ENCODE results near the gene GALNS.
A peak's percentile ranks its signal among the peaks of the same experiment; 100 is the strongest.

Gene GALNS

GRCh38 chr16:88855736-88856121, 1.0 kb downstream of the GALNS start:
- TF ChIP-seq CTCF (IDR thresholded peaks at IDR 0.05; ENCODE audit: low read depth, low read length) = no peak
- peak overlapping the region; percentile 62 for H3K4me3 ChIP-seq (ENCODE audit: low read depth, low read length)
- no peak for DNase-seq (ENCODE audit: low read depth, low spot score)
- in situ Hi-C loops (cut with HindIII; ENCODE audit: low sequenced_read_pairs) = no loop called here

DNA sequence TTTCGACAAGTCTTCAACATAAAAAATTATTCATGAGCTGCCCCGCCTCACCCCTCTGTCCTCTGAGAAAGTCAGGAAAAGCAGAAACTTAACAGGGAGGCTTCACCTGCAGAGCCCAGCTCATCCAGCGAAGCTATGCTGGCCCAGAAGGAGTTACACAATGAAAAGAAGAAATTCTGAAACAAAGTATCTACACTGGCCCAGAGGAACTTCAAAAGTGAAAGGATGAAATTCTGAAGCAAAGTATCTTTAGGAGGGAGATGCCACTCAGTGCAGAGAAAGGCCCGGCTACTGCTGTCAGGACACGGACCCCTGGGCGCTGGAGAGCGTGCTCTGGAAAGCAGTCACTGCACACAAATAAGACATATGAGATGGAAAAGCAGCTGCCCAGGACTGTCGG, 1.6 kb downstream of the GALNS start:
- no peak for TF ChIP-seq CTCF (IDR thresholded peaks at IDR 0.05; ENCODE audit: low read depth, low read length)
- no peak overlapping the region for H3K4me3 ChIP-seq (ENCODE audit: low read depth, low read length)
- no peak for DNase-seq (ENCODE audit: low read depth, low spot score)
- in situ Hi-C loops (cut with HindIII; ENCODE audit: low sequenced_read_pairs) = no loop called here

- TF ChIP-seq CTCF (IDR thresholded peaks at IDR 0.05; ENCODE audit: low read depth, low read length) = no peak
- DNase-seq (ENCODE audit: low read depth, low spot score) = no peak
- H3K4me3 ChIP-seq (ENCODE audit: low read depth, low read length) = no peak overlapping the region
- in situ Hi-C loops (cut with HindIII; ENCODE audit: low sequenced_read_pairs) = no loop called here
These were observed 2.2 kb downstream of the GALNS start for GRCh38 chr16:88854306-88855111.

DNA sequence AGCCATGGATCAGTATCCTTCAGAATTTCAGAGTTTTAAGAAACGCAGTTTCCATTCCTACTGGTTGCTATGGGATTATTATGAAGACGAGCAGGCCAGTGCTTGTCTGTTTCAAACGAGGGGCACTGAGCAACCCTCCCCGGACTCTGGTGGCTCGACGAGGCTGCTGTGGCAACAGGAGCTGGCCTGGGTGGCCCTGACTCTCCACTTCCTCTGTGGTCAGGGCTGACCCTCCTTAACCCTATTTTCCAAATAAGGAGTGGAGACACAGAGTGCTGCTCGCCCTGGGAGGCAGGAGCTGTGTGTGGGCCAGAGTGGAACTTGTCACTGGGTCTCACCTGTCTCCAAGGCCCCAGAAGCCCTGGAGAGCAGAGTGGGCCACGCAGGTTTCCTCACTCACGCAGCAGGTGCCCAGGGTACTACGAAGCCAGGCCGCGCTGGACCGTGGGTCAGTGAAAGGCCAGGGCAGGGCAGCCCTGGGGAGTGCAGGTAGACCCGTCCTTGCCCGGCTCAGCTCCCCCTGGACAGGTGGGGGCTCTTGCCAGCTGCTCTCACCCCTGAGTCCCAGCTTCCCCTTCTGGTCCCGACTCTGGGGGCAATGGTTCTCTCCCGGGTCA, 3.3 kb downstream of the GALNS start:
- in situ Hi-C loops (cut with HindIII; ENCODE audit: low sequenced_read_pairs) = no loop called here
- no peak overlapping the region for H3K4me3 ChIP-seq (ENCODE audit: low read depth, low read length)
- no peak for TF ChIP-seq CTCF (IDR thresholded peaks at IDR 0.05; ENCODE audit: low read depth, low read length)
- DNase-seq (ENCODE audit: low read depth, low spot score) = no peak

DNA sequence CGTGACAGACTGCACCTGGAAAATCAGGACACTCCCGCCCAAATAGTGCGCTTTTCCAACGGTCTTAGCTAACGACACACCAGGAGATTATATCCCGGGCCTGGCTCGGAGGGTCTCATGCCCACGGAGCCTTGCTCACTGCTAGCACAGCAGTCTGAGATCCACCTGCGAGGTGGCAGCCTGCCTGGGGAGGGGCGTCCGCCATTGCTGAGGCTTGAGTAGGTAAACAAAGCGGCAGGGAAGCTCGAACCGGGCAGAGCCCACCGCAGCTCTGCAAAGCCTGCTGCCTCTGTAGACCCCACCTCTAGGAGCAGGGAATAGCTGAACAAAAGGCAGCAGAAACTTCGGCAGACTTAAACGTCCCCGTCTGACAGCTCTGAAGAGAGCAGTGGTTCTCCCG, 5.1 kb downstream of the GALNS start:
- TF ChIP-seq CTCF (IDR thresholded peaks at IDR 0.05; ENCODE audit: low read depth, low read length) = no peak
- H3K4me3 ChIP-seq (ENCODE audit: low read depth, low read length) = no peak overlapping the region
- no peak for DNase-seq (ENCODE audit: low read depth, low spot score)
- in situ Hi-C loops (cut with HindIII; ENCODE audit: low sequenced_read_pairs) = no loop called here

GRCh38 chr16:88850531-88851199, 6.1 kb downstream of the GALNS start:
- no peak for DNase-seq (ENCODE audit: low read depth, low spot score)
- no peak overlapping the region for H3K4me3 ChIP-seq (ENCODE audit: low read depth, low read length)
- in situ Hi-C loops (cut with HindIII; ENCODE audit: low sequenced_read_pairs) = no loop called here
- TF ChIP-seq CTCF (IDR thresholded peaks at IDR 0.05; ENCODE audit: low read depth, low read length) = no peak

All from astrocyte of the spinal cord (primary cell).